Caco-2 (cell line): ENCODE data around the gene ZNF319. TPM values are rescaled to one million over a fixed set of nuclear protein-coding genes. Genes with fewer than 3 reads are reported as not detected.

Source experiments
- BruUV-seq: library from RNA; stranded (reverse); fragments of 400-500 nt; replicated peaks from 2 replicates; lab custom pipeline; 2021; lab: Mats Ljungman, UMichigan
- CTCF ChIA-PET: fragments of 300-600 bp; sonication (Branson Sonifier 250); formaldehyde crosslinking; loops from one replicate; lab custom pipeline; 2022; ENCODE audit warnings: antibody characterized with exemption; lab: Charles Lee
- POLR2A ChIA-PET: fragments of 300-600 bp; sonication (Branson Sonifier 250); formaldehyde crosslinking; loops from one replicate; lab custom pipeline; 2022; ENCODE audit warnings: antibody characterized with exemption; lab: Charles Lee
- DNase-seq, 2 experiments: peaks; one replicate each; pipeline versions ENCODE4 v3.0.0 to v3.0.0-alpha.2; 2020 to 2022
- H3K27me3 ChIP-seq: replicated peaks from 2 replicates; pipeline ENCODE4 v1.6.0; 2011; ENCODE audit warnings: low read length; ENCODE audit not compliant: control insufficient read depth, insufficient read depth
- H3K36me3 ChIP-seq: 2 replicates; pipeline ENCODE4 v1.5.1; 2011; ENCODE audit warnings: low read length; ENCODE audit not compliant: control insufficient read depth, insufficient read depth
- H3K4me1 ChIP-seq: fragments of 250-450 bp; sonication (Bioruptor Pico); 2 replicates; pipeline ENCODE4 v1.5.1; 2020; ENCODE audit warnings: mild to moderate bottlenecking
- H3K4me3 ChIP-seq: 2 replicates; pipeline ENCODE4 v1.5.1; 2011; ENCODE audit warnings: low read depth, mild to moderate bottlenecking, control low read depth, low read length
- H3K9me3 ChIP-seq: fragments of 250-450 bp; sonication (Bioruptor Pico); 2 replicates; pipeline ENCODE4 v1.5.1; 2020; ENCODE audit warnings: mild to moderate bottlenecking, moderate library complexity
- H3K27ac Mint-ChIP-seq: one replicate; pipeline ENCODE4 v1.8.0; 2022; ENCODE audit warnings: mixed read lengths; ENCODE audit not compliant: unreplicated experiment
- H3K27me3 Mint-ChIP-seq: one replicate; pipeline ENCODE4 v1.8.0; 2022; ENCODE audit warnings: mixed read lengths; ENCODE audit not compliant: insufficient read depth, unreplicated experiment
- H3K36me3 Mint-ChIP-seq: one replicate; pipeline ENCODE4 v1.8.0; 2022; ENCODE audit warnings: mild to moderate bottlenecking, mixed read lengths; ENCODE audit not compliant: insufficient read depth, unreplicated experiment
- H3K4me1 Mint-ChIP-seq: one replicate; pipeline ENCODE4 v1.8.0; 2022; ENCODE audit warnings: low read depth, mixed read lengths; ENCODE audit not compliant: unreplicated experiment
- H3K4me3 Mint-ChIP-seq: one replicate; pipeline ENCODE4 v1.8.0; 2022; ENCODE audit warnings: mild to moderate bottlenecking, moderate library complexity, mixed read lengths; ENCODE audit not compliant: unreplicated experiment
- H3K9me3 Mint-ChIP-seq: one replicate; pipeline ENCODE4 v1.8.0; 2022; ENCODE audit warnings: mixed read lengths; ENCODE audit not compliant: unreplicated experiment
- intact Hi-C: fragments of 100-400 bp; cut with micrococcal nuclease; formaldehyde crosslinking; loops from one replicate; pipeline ENCODE4 v1.10.0; 2022; ENCODE audit not compliant: unreplicated experiment
- total RNA-seq: library from RNA; stranded (reverse); gene quantifications from 2 replicates; pipeline ENCODE4 v1.2.3, GENCODE V29; 2022
- TF ChIP-seq, protein P1 (sequence below), 2 experiments: fragments of 200-600 bp in 1 of 2; IDR thresholded peaks; 1 replicate in 1 of 2; 2 replicates in 1 of 2; pipeline versions ENCODE4 v1.5.1 to v1.8.0; 2011 to 2022; ENCODE audit warnings: antibody characterized with exemption in 1 of 2, control low read depth in 1 of 2, inconsistent platforms in 1 of 2, low read depth in 1 of 2, low read length in 1 of 2, mild to moderate bottlenecking in 1 of 2, moderate library complexity in 1 of 2; ENCODE audit not compliant: insufficient read depth in 1 of 2, severe bottlenecking in 1 of 2, unreplicated experiment in 1 of 2

ZNF319 gene
- total RNA-seq, 1 experiment from 2014 or later: 16.3 TPM

- DNase-seq: peak in 1 of 2 experiments; percentile 71
- POLR2A ChIA-PET: interaction anchor here (1.1 to 1.4 kb wide), 3 partner anchors 26 to 103 kb away, joined by 4 to 7 read pairs (median 6); partner anchors contain the start of genes CFAP20 and ZNF319
- H3K9me3 ChIP-seq: no peaks in the 10 kb centered on the region
- Mint-ChIP-seq H3K4me3 (peak overlapping the region; percentile 81), H3K36me3 (peaks cover 12% of the 10 kb centered on the region), H3K27me3 (no peaks in the 10 kb centered on the region), H3K9me3 (no peaks in the 10 kb centered on the region), H3K4me1 (peaks cover 14% of the 10 kb centered on the region), H3K27ac (no peak overlapping the region)
- H3K4me1 ChIP-seq: peaks cover 16% of the 10 kb centered on the region
- no peaks in the 10 kb centered on the region for H3K36me3 ChIP-seq
- intact Hi-C loops: loop anchor here (1.0 to 10.0 kb wide), 2 partner anchors 37 to 729 kb away; no protein-coding TSS in a partner anchor
- H3K4me3 ChIP-seq: peak overlapping the region; percentile 74
- CTCF ChIA-PET: interaction anchor here (0.6 to 2.0 kb wide), 5 partner anchors 24 to 103 kb away, joined by 3 to 14 read pairs (median 4); partner anchors contain the start of gene CFAP20
- BruUV-seq: no TSS peak
- TF ChIP-seq, protein P1, sequence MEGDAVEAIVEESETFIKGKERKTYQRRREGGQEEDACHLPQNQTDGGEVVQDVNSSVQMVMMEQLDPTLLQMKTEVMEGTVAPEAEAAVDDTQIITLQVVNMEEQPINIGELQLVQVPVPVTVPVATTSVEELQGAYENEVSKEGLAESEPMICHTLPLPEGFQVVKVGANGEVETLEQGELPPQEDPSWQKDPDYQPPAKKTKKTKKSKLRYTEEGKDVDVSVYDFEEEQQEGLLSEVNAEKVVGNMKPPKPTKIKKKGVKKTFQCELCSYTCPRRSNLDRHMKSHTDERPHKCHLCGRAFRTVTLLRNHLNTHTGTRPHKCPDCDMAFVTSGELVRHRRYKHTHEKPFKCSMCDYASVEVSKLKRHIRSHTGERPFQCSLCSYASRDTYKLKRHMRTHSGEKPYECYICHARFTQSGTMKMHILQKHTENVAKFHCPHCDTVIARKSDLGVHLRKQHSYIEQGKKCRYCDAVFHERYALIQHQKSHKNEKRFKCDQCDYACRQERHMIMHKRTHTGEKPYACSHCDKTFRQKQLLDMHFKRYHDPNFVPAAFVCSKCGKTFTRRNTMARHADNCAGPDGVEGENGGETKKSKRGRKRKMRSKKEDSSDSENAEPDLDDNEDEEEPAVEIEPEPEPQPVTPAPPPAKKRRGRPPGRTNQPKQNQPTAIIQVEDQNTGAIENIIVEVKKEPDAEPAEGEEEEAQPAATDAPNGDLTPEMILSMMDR (IDR thresholded peaks at IDR 0.05; ENCODE audit: insufficient read depth in 1 of 2, low read depth in 1 of 2, low read length in 1 of 2, severe bottlenecking in 1 of 2, unreplicated experiment in 1 of 2): no peak
- H3K27me3 ChIP-seq: no peaks in the 10 kb centered on the region
These were observed 25.8 kb upstream of the ZNF319 start for GRCh38 chr16:58026139-58026704.

GRCh38 chr16:58025351-58026138, 25.1 kb upstream of the ZNF319 start, which contains the start of gene MMP15:
MMP15 (plus strand) TSS chr16:58025754; CDS start chr16:58026351, 597 bp downstream.
- peaks cover 16% of the 10 kb centered on the region for H3K4me1 ChIP-seq
- TF ChIP-seq, protein P1 (IDR thresholded peaks at IDR 0.05; ENCODE audit: insufficient read depth in 1 of 2, low read depth in 1 of 2, low read length in 1 of 2, severe bottlenecking in 1 of 2, unreplicated experiment in 1 of 2): no peak
- H3K9me3 ChIP-seq: no peaks in the 10 kb centered on the region
- Mint-ChIP-seq H3K4me1 (peaks cover 14% of the 10 kb centered on the region), H3K27ac (peak within 1 kb of the TSS; percentile 95), H3K27me3 (no peaks in the 10 kb centered on the region), H3K4me3 (peak within 1 kb of the TSS; percentile 81), H3K36me3 (peaks cover 12% of the 10 kb centered on the region), H3K9me3 (no peaks in the 10 kb centered on the region)
- intact Hi-C loops: loop anchor here (1.0 to 10.0 kb wide), 5 partner anchors 24 to 729 kb away; partner anchors contain the start of gene USB1
- H3K4me3 ChIP-seq: peak within 1 kb of the TSS; percentile 74
- H3K36me3 ChIP-seq: no peaks in the 10 kb centered on the region
- ChIA-PET CTCF (interaction anchor here (0.6 to 2.5 kb wide), 12 partner anchors 15 to 226 kb away, joined by 3 to 44 read pairs (median 4); partner anchors contain the start of gene CFAP20), POLR2A (interaction anchor here (0.6 to 2.2 kb wide), 13 partner anchors 13 to 497 kb away, joined by 3 to 59 read pairs (median 7); partner anchors contain the start of genes CFAP20 and ZNF319)
- DNase-seq: peak; percentile 99 to 100
- no TSS peak for BruUV-seq
- H3K27me3 ChIP-seq: no peaks in the 10 kb centered on the region
